NB4 (cell line): ENCODE results near the gene ODAD3.

ENCODE experiments used
- DNase-seq: peaks from one replicate; pipeline ENCODE4 v3.0.0; 2010; ENCODE audit warnings: low read depth
- H3K4me3 ChIP-seq: one replicate; pipeline ENCODE4 v1.5.1; 2011; ENCODE audit warnings: mild to moderate bottlenecking, low read depth, low read length, moderate library complexity
- CTCF ChIP-seq: IDR thresholded peaks from one replicate; pipeline ENCODE4 v1.5.1; 2012; ENCODE audit warnings: low read depth, low read length
- MAX ChIP-seq: IDR thresholded peaks from 2 replicates; pipeline ENCODE4 v1.6.1; 2011; ENCODE audit warnings: low read depth, low read length
- MYC ChIP-seq: IDR thresholded peaks from 2 replicates; pipeline ENCODE4 v1.6.1; 2011; ENCODE audit warnings: low read depth, low read length
- POLR2A ChIP-seq: IDR thresholded peaks from 2 replicates; pipeline ENCODE4 v1.6.1; 2011; ENCODE audit warnings: mild to moderate bottlenecking; ENCODE audit not compliant: insufficient read length; ENCODE audit errors: extremely low read depth

Gene ODAD3

GRCh38 chr19:11453468-11454341, 18.8 kb upstream of the ODAD3 start:
- TF ChIP-seq POLR2A (no peak), MYC (no peak), MAX (no peak), CTCF (peak; percentile 59)
- H3K4me3 ChIP-seq = no peak overlapping the region
- DNase-seq = no peak

- no peak overlapping the region for H3K4me3 ChIP-seq
- DNase-seq = peak; percentile 64
- TF ChIP-seq MYC = no peak
- TF ChIP-seq POLR2A = no peak
- peak; percentile 30 for TF ChIP-seq CTCF
Measured at GRCh38 chr19:11452620-11453310, 17.8 kb upstream of the ODAD3 start.

- TF ChIP-seq MAX (no peak), CTCF (no peak), POLR2A (no peak), MYC (no peak)
- DNase-seq = peak; percentile 39
Measured at GRCh38 chr19:11451871-11452619, 17.1 kb upstream of the ODAD3 start.

GRCh38 chr19:11451327-11451870, 16.5 kb upstream of the ODAD3 start:
- no peak for DNase-seq
- H3K4me3 ChIP-seq = no peak overlapping the region
- TF ChIP-seq MAX = no peak
- no peak for TF ChIP-seq MYC
- TF ChIP-seq POLR2A = no peak
- no peak for TF ChIP-seq CTCF

More at GRCh38 chr19:11451871-11452619, 17.1 kb upstream of the ODAD3 start:
- no peak overlapping the region for H3K4me3 ChIP-seq

GRCh38 chr19:11450570-11451326, 15.8 kb upstream of the ODAD3 start:
- DNase-seq = no peak
- H3K4me3 ChIP-seq = no peak overlapping the region
- TF ChIP-seq POLR2A (no peak), MYC (no peak), CTCF (no peak), MAX (no peak)
